Suppressor macrophage (primary cell): ENCODE results near the gene CDC42BPA.
"Not testable (repeated sequence)": the region's sequence is repeated elsewhere in the genome, so short reads cannot be mapped to it uniquely, and the experiment has no call there.

ENCODE experiments used
- DNase-seq, 4 experiments: peaks; one replicate each; pipeline ENCODE4 v3.0.0-alpha.2; 2020 to 2022

The CDC42BPA gene

GRCh38 chr1:227112538-227112937 is 205.8 kb downstream of the CDC42BPA start:
- DNase-seq = no peak

GRCh38 chr1:227111782-227112181 is 206.5 kb downstream of the CDC42BPA start:
- DNase-seq = no peak

DNA sequence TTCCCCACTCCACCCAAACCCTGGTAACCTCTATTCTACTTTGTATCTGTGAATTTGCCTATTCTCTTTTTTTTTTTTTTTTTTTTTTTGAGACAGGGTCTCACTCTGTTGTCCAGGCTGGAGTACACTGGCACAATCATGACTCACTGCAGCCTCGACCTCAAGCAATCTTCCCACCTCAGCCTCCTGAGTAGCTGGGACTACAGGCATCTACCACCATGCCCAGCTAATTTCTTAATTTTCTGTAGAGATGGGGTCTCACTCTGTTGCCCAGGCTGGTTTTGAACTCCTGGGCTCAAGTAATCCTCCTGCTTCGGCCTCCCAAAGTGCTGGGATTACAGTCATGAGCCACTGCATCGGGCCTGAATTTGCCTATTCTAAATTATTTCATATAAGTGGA is 213.0 kb downstream of the CDC42BPA start:
- not testable (repeated sequence) for DNase-seq

DNA sequence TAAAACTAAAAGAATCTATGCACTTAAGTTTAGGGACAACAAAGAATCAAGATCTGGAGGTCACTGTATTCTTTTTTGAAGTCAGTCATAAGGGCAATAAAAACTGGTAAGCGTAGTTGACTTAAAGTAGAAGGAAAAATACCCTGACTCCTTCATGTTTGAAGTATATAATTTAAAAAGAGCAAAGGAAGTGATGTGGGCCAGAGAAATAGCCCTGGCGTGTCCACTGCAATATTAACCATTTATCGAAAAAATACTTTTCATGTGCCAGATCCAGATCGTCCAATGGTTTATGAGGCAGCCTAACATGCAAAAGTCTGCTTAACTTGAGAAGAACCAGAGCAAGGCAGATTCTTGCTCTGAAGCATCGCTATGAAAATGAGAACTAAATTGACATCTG is 216.2 kb downstream of the CDC42BPA start:
- no peak for DNase-seq

- DNase-seq = no peak
Measured at GRCh38 chr1:227094249-227094966, 223.9 kb downstream of the CDC42BPA start.

GRCh38 chr1:227093309-227093708 is 225.0 kb downstream of the CDC42BPA start:
- no peak for DNase-seq

- no peak for DNase-seq
Measured at GRCh38 chr1:227092069-227092468, 226.2 kb downstream of the CDC42BPA start.

DNA sequence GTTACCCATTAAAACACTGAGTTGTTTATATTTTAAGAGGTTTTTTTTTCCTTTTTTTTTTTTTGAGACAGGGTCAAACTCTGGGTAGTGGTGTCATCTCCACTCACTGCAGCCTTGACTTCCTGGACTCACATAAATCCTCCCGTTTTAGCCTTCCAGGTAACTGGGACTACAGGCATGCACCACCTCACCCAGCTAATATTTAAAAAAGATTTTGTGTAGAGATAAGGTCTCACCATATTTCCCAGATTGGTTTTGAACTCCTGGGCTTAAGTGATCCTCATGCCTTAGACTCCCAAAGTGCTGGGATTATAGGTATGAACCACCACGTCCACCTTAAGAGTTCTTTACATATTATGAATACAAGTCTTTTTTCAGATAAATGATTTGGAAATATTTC is 231.7 kb downstream of the CDC42BPA start:
- DNase-seq = no peak

- DNase-seq = no peak
Measured at GRCh38 chr1:227082999-227083746, 235.1 kb downstream of the CDC42BPA start.

GRCh38 chr1:227077783-227078182 is 240.5 kb downstream of the CDC42BPA start:
- DNase-seq = no peak

DNA sequence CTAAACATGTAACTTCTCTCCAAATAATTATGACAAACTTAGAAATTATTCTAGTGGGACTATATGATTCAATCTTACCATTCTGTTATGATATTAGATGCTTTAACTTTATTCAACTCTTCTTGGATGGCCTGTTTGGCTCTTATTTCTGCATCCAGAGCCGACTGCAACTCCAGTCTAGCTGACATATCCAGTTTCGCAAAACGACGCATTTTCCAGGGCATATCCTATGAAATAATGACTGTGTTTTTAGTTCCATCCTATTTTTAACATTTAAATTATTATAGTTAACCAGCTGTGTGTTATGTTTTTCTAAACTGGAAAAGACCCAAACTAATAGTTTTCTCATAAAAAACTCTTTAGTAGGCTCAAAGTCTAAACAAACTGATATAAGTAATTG is 244.5 kb downstream of the CDC42BPA start:
- DNase-seq = no peak

DNA sequence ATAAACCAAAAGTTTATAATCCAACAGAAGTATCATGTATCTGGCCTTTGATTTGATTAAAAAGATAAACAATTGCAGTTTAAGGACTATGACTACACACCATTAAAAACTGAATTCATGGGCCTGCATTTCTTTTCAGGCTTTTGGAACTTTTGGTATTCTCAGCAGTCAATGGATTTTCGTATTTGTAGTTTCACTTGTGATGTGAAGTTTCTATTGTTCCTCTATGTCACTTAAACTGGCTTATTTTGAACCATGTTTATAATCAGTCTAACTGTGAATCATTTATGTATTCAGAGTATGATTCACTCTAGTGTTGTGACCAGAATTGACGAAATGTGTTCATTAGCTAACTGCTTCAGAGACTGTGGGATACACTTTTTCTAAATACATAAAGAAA is 245.3 kb downstream of the CDC42BPA start:
- DNase-seq = no peak

DNA sequence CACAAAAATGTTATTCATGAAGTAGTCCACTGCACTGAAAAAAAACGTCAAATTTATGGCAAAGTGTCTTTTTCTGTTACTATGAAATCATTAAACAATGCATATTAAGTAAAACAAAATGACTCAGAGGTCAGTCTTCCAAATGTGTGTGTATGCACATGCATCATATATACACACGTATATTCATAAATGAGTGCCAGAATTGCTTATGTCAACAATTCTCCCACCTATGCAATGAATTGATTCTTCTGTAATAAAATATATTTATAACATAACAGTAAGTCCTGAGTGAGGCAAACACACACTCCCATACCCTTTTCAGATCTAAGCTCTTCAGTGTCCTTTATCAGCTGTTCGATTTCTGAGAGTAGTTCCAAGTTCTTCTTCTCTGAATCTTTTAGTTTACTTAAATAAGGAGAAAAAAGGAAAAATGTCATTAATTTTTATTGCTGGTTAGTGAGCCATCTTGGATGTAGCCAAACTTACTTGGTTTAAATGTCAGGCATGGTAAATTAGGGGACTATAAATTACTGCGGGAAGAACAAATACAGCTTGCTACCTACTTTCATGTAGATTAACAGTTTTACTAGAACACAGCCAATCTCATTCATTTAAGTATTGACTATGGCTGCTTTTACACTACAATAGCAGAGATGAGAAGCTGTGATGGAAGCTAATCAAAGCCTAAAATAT is 246.3 kb downstream of the CDC42BPA start:
- DNase-seq = no peak

DNA sequence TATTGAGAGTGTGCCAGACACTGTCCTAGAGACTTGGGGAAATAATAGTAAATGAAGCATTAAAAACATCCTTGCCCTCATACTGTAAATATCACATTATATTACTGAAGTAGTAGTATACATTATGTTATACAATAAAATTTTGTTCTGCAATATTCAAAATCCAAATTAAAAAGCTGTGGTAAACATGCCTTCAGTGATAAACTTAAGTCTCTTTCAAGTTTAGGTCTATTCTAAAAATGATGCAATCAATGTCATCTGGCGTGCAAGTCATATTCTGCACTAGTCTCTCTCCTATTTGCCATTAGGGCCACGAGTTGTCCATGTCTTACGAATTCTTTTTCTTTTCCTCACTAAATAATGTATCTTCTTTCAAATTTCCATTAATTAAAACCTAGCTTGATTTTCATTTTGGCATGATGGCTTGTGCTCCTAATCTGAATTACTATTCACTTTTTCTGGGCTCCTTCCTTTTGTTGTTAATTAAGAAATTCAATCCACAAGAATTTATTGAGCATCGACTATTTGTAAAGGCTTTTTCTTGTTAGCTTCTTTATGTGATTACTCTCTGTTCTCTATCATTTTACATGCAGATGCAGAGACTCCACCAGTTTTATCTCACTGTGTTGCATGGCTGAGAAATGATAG is 247.5 kb downstream of the CDC42BPA start:
- no peak for DNase-seq

DNA sequence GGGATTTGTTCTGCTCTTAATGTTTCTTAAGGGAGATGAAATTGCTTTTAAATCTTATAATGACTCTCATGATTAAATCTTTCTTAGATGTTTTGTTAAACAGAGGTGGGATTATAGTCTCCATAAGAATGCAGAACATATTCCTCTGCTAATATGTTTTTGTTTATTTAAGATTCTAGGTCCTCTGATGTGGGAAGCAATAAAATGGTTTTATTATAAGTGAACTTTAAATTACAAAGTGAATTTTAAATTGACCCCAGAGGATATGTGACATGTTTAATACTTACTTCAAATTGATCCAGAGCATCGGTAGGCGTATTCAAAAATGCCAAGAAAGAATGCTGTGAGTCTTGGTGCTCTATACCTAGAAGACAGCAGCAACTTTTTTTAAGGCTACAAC is 248.8 kb downstream of the CDC42BPA start:
- DNase-seq = no peak

DNA sequence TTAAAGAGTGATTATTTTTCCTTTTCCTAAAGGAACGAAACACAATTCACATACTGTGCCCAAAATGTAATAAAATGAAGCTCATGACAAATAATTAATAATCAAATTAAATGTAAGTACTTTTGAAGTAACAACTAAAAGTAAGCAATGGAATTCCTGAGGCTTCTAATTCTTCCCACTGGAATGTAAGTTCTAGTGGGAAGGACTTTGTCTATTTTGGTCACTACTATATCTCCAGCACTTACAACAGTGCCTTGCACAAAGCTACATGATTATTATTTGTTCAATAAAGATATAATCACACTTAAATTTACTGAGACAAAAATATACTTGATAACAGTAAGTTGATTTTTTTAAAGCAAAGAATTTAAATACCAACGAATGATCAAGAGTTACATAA is 249.4 kb downstream of the CDC42BPA start:
- no peak for DNase-seq

DNA sequence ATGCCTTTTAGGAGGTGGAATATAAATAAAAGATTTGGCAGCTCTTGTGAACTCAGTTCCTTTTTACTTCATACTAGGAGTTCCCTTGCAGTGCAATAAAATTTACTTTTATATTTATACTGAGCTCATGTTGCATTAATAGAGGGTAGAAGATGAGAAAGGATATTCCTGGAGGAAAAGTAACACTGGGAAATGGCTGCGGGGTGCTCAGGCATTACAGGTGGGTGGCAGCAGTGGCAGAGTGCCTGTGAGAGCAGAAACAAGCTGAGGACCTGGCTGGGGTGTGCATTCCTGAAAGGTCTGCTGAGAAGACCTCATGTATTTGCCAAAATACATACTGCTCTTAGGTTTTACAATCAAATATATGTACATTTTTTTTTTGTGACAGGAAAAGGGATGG is 251.3 kb downstream of the CDC42BPA start:
- no peak for DNase-seq

GRCh38 chr1:227065311-227065710 is 253.0 kb downstream of the CDC42BPA start:
- no peak for DNase-seq

GRCh38 chr1:227062306-227062705 is 256.0 kb downstream of the CDC42BPA start:
- no peak for DNase-seq

DNA sequence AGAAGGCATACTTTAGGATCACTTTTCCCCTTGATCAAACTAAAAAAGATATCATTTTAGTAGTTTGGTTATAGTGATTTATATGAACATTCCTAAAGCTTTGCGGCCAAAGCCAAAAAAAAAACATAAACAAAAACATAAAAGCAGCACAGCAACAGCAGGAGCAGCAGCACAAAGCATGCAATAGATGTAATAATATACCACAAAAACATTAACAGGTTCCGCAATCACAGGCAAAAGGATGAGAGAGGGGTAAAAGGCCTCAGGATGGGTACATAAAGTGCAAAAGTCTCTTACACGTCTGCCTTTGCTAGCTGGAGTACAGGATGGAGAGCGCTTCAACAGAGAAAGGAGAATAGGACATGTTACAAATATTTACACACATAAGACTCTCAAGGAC is 259.2 kb downstream of the CDC42BPA start:
- no peak for DNase-seq

DNA sequence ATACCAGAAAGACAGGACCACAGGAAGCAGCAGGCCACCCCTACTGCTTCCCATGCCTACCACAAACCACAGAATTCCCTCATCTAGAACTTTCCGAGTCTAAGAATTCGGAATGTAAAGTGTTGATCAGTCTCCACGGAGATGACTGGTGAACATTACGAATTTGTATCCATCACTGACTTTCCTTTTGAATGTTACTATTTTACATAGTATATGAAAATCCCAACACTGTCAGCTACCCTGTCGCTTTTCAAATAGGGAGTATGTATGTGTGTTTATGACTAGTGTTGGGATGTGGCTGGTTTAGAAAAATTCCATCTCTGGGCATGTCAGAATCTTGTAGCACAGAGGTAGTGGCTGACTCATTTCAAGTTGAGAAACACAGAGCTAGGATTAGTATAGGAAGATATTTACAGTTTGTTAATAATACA is 260.0 kb downstream of the CDC42BPA start:
- no peak for DNase-seq

DNA sequence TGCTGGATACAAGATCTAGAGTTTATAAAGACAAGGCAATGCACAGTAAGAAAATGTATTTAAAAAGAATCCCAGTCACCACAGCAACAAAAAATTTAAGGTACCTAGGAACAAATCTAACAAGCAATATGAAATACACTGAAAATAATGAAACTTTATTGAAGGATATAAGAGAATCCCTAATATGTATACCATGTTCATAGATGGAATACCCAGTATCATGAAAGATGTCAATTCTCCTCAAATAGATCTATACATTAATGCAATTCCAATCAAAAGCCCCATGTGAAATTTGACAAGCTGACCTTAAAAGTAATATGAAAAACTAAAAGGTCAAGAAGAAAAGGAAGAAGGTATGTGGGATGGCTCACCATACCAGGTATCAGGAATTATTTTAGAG is 269.0 kb downstream of the CDC42BPA start:
- DNase-seq = no peak

DNA sequence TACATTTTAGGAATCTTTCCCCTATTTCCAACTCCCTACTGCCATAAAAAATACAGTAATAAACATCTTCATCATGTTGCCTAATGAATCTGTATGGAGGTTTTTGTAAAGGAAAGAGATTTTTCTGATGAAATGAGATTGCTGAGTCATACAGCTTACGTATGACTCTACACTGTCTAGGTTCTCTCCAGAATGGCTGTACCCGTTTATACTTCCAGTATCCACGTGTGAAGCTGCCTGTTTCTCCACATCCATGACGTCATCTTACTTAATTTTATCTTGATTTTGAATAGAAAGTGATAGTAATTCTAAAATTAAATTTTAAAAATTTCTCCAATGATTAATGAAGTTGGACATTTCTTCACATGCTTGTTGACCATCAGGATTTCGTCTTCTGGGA is 274.5 kb downstream of the CDC42BPA start:
- peak in 2 of 4 experiments; percentile 36 to 38 for DNase-seq
